PC-9 (cell line): ENCODE results near the gene PRICKLE4. TPM values are rescaled to one million over a fixed set of nuclear protein-coding genes. Genes with fewer than 3 reads are reported as not detected.

ENCODE experiments used
- BruUV-seq: library from RNA; stranded (reverse); fragments of 400-500 nt; replicated peaks from 2 replicates; lab custom pipeline; 2021; lab: Mats Ljungman, UMichigan
- CTCF ChIA-PET: fragments of 300-600 bp; sonication (Branson Sonifier 250); formaldehyde crosslinking; loops from one replicate; lab custom pipeline; 2022; ENCODE audit warnings: antibody characterized with exemption; lab: Charles Lee
- POLR2A ChIA-PET: fragments of 300-600 bp; sonication (Branson Sonifier 250); formaldehyde crosslinking; loops from one replicate; lab custom pipeline; 2022; ENCODE audit warnings: antibody characterized with exemption; ENCODE audit not compliant: unreplicated experiment; lab: Charles Lee
- DNase-seq, 2 experiments: peaks; one replicate each; pipeline versions ENCODE4 v3.0.0 to v3.0.0-alpha.2; 2015 to 2022; ENCODE audit warnings: mixed read lengths in 1 of 2
- H2AFZ ChIP-seq: fragments of 200-600 bp; sonication (generic); 2 replicates; pipeline ENCODE4 v1.8.1; 2017; ENCODE audit warnings: antibody characterized with exemption
- H3F3A ChIP-seq: fragments of 200-600 bp; sonication (generic); 2 replicates; pipeline ENCODE4 v1.8.1; 2017; ENCODE audit warnings: antibody characterized with exemption, mild to moderate bottlenecking, low read depth; ENCODE audit not compliant: insufficient read depth
- H3K27ac ChIP-seq: fragments of 200-600 bp; sonication (generic); 2 replicates; pipeline ENCODE4 v1.6.1; 2016; ENCODE audit warnings: mixed run types
- H3K27me3 ChIP-seq: fragments of 200-600 bp; sonication (generic); 2 replicates; pipeline ENCODE4 v1.6.1; 2016; ENCODE audit warnings: low read depth, mixed run types; ENCODE audit not compliant: insufficient read depth
- H3K36me3 ChIP-seq: fragments of 200-600 bp; sonication (generic); 2 replicates; pipeline ENCODE4 v1.6.1; 2016; ENCODE audit warnings: low read depth, mixed run types
- H3K4me1 ChIP-seq: fragments of 200-600 bp; sonication (generic); replicated peaks from 2 replicates; pipeline ENCODE4 v1.6.1; 2016; ENCODE audit warnings: mixed run types; ENCODE audit not compliant: insufficient read depth
- H3K4me2 ChIP-seq: fragments of 200-600 bp; sonication (generic); 2 replicates; pipeline ENCODE4 v1.6.1; 2017; ENCODE audit warnings: mixed run types
- H3K4me3 ChIP-seq: fragments of 200-600 bp; sonication (generic); 2 replicates; pipeline ENCODE4 v1.6.1; 2016; ENCODE audit warnings: mixed run types
- H3K79me2 ChIP-seq: fragments of 200-600 bp; sonication (generic); 2 replicates; pipeline ENCODE4 v1.6.1; 2017; ENCODE audit warnings: low read depth, mixed run types
- H3K9me2 ChIP-seq: fragments of 200-600 bp; sonication (generic); 2 replicates; pipeline ENCODE4 v1.8.1; 2017; ENCODE audit warnings: mild to moderate bottlenecking; ENCODE audit not compliant: insufficient read depth
- H3K9me3 ChIP-seq: fragments of 200-600 bp; sonication (generic); 2 replicates; pipeline ENCODE4 v1.8.1; 2016; ENCODE audit warnings: low read depth; ENCODE audit not compliant: insufficient read depth
- H4K20me1 ChIP-seq: fragments of 200-600 bp; sonication (generic); 2 replicates; pipeline ENCODE4 v1.8.1; 2017; ENCODE audit not compliant: insufficient read depth
- CTCF ChIP-seq: fragments of 200-600 bp; sonication (generic); conservative IDR thresholded peaks from 2 replicates; pipeline ENCODE4 v1.6.1; 2017; ENCODE audit warnings: mixed run types, antibody characterized with exemption, mild to moderate bottlenecking, moderate library complexity
- EZH2 ChIP-seq: fragments of 200-600 bp; sonication (generic); IDR thresholded peaks from 2 replicates; pipeline ENCODE4 v1.8.0; 2017; ENCODE audit warnings: antibody characterized with exemption, low read depth
- intact Hi-C: fragments of 100-400 bp; cut with micrococcal nuclease; formaldehyde crosslinking; loops from one replicate; pipeline ENCODE4 v1.10.0; 2022; ENCODE audit not compliant: unreplicated experiment
- total RNA-seq: library from RNA; stranded (reverse); gene quantifications from 2 replicates; pipeline ENCODE4 v1.2.3, GENCODE V29; 2021

PRICKLE4 gene
- total RNA-seq, 1 experiment from 2014 or later: 9.2 TPM

GRCh38 chr6:41775293-41775882, 5.2 kb upstream of the PRICKLE4 start:
- no peak for DNase-seq
- Histone ChIP-seq H3K27me3 (no peaks in the 10 kb centered on the region), H2AFZ (no peak overlapping the region), H4K20me1 (no peaks in the 10 kb centered on the region), H3K36me3 (no peaks in the 10 kb centered on the region), H3K27ac (no peak overlapping the region), H3K4me2 (no peak overlapping the region), H3F3A (0 out of 2 replicates have a peak, but pooled peaks cover 3% of the 10 kb centered on the region), H3K9me2 (no peaks in the 10 kb centered on the region), H3K9me3 (no peaks in the 10 kb centered on the region), H3K79me2 (no peaks in the 10 kb centered on the region), H3K4me1 (peaks cover 7% of the 10 kb centered on the region; the same call in 1 of the 2 replicates), H3K4me3 (no peak overlapping the region)
- no peak for TF ChIP-seq CTCF
- ChIA-PET POLR2A (no interaction called here), CTCF (interaction anchor here (0.9 kb wide), 1 partner anchor 39 kb away, joined by 21 read pairs; no protein-coding TSS in a partner anchor)
- intact Hi-C loops: no loop called here
- no TSS peak for BruUV-seq

- H3K36me3 ChIP-seq: no peaks in the 10 kb centered on the region
- H3K4me1 ChIP-seq: peaks cover 18% of the 10 kb centered on the region
- no peak for TF ChIP-seq CTCF
- no peak for TF ChIP-seq EZH2
- H3K9me3 ChIP-seq: no peaks in the 10 kb centered on the region
- H3K4me2 ChIP-seq: no peak overlapping the region
- ChIA-PET POLR2A (no interaction called here), CTCF (interaction anchor here (0.6 kb wide), 1 partner anchor 41 kb away, joined by 4 read pairs; no protein-coding TSS in a partner anchor)
- no peaks in the 10 kb centered on the region for H3K79me2 ChIP-seq
- BruUV-seq: no TSS peak
- peaks cover 16% of the 10 kb centered on the region; the same call in 1 of the 2 replicates for H3F3A ChIP-seq
- H3K4me3 ChIP-seq: no peak overlapping the region
- H2AFZ ChIP-seq: no peak overlapping the region
- DNase-seq: no peak
- intact Hi-C loops: no loop called here
- H3K27ac ChIP-seq: no peak overlapping the region
- no peaks in the 10 kb centered on the region for H4K20me1 ChIP-seq
- H3K9me2 ChIP-seq: no peaks in the 10 kb centered on the region
- no peaks in the 10 kb centered on the region for H3K27me3 ChIP-seq
Measured at GRCh38 chr6:41777551-41778285, 2.9 kb upstream of the PRICKLE4 start.

GRCh38 chr6:41778895-41779294, 1.7 kb upstream of the PRICKLE4 start:
- H3K27me3 ChIP-seq: no peaks in the 10 kb centered on the region
- H3F3A ChIP-seq: peaks cover 22% of the 10 kb centered on the region; the same call in 1 of the 2 replicates
- DNase-seq: no peak
- H3K9me3 ChIP-seq: no peaks in the 10 kb centered on the region
- BruUV-seq: no TSS peak
- ChIA-PET CTCF (no interaction called here), POLR2A (no interaction called here)
- no peaks in the 10 kb centered on the region for H4K20me1 ChIP-seq
- H3K36me3 ChIP-seq: no peaks in the 10 kb centered on the region
- peak overlapping the region; percentile 96 for H3K4me2 ChIP-seq
- H3K9me2 ChIP-seq: no peaks in the 10 kb centered on the region
- H3K4me1 ChIP-seq: peaks cover 23% of the 10 kb centered on the region
- peak overlapping the region; percentile 94 for H3K4me3 ChIP-seq
- TF ChIP-seq EZH2 (no peak), CTCF (no peak)
- H2AFZ ChIP-seq: peak overlapping the region; percentile 74; the same call in 1 of the 2 replicates
- no peak overlapping the region for H3K27ac ChIP-seq
- intact Hi-C loops: no loop called here
- H3K79me2 ChIP-seq: no peaks in the 10 kb centered on the region
